Tibial artery (tissue), 4 donors: Measurements from ENCODE around the gene CMTR1.

Experiments used
- DNase-seq, 2 donors: peaks; one replicate each; pipeline ENCODE4 v3.0.0-alpha.2; 2019
- H3K27ac ChIP-seq, 2 donors: fragments of 200-600 bp; sonication (generic) in 1 of 2; 1 replicate in 1 of 2; 2 replicates in 1 of 2; pipeline ENCODE4 v1.5.1; 2018 to 2019; ENCODE audit warnings: mild to moderate bottlenecking in 1 of 2
- H3K27me3 ChIP-seq, 2 donors: fragments of 200-600 bp; sonication (generic) in 1 of 2; one replicate each; pipeline versions ENCODE4 v1.5.1 to v1.6.0; 2016 to 2019
- H3K36me3 ChIP-seq, 3 donors: fragments of 200-600 bp; sonication (generic) in 2 of 3; one replicate each; pipeline ENCODE4 v1.5.1; 2016 to 2019; ENCODE audit warnings: mild to moderate bottlenecking in 2 of 3
- H3K4me1 ChIP-seq, 4 donors: fragments of 200-600 bp; sonication (generic) in 2 of 4; 1 replicate in 3 of 4; 2 replicates in 1 of 4; pipeline ENCODE4 v1.5.1; 2016 to 2019
- H3K4me3 ChIP-seq, 2 donors: fragments of 200-600 bp; sonication (generic) in 1 of 2; 1 replicate in 1 of 2; 2 replicates in 1 of 2; pipeline ENCODE4 v1.5.1; 2018 to 2019; ENCODE audit warnings: mild to moderate bottlenecking in 2 of 2
- H3K9me3 ChIP-seq, 3 donors: fragments of 200-600 bp; sonication (generic) in 1 of 3; one replicate each; pipeline ENCODE4 v1.5.1; 2016 to 2019
- CTCF ChIP-seq, 2 experiments: fragments of 200-600 bp in 1 of 2; fragments of 450-650 bp in 1 of 2; IDR thresholded peaks; one replicate each; pipeline ENCODE4 v1.5.1; 2017 to 2019; ENCODE audit warnings: antibody characterized with exemption in 2 of 2, mild to moderate bottlenecking in 1 of 2, moderate library complexity in 1 of 2
- intact Hi-C: fragments of 100-400 bp; cut with DNase I; formaldehyde crosslinking; loops from one replicate; pipeline ENCODE4 v1.15.0; 2023; ENCODE audit warnings: low total_unique reads

CMTR1 gene

DNA sequence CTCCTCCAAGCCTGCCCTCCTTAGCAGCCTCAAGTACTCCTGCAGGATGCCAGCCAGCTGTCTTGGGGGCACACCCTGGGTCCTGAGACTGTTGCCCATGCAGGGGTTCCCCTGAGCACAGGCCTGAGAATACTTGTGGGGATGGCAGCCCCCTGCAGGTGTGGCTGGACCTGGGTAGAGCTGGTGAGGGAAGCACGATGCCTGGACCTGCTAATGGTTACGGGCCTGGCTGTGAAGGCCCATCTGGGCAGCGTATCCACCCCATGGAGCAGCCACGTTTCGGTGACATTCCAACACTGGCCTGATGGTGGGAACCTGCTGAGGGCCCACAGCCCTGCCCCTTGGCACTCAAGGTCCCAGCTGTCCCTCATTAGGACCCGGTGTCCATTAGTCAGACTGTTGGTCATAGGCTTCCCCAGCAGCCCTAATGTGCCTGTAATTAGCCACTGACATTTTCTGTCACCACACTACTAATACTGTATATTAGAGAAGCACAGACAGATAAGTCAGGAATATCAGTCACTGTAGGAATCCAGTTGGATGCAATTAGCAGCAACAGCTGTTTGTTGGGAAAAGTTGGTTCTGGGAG lies 46.3 kb downstream of the CMTR1 start:
- no peak overlapping the region for H3K27ac ChIP-seq
- H3K9me3 ChIP-seq = no peaks in the 10 kb centered on the region
- peaks cover 47 to 100% (median 98%) of the 10 kb centered on the region in 3 donors for H3K36me3 ChIP-seq
- intact Hi-C loops = no loop called here
- peaks cover 0 to 5% (median 0%) of the 10 kb centered on the region in 4 donors for H3K4me1 ChIP-seq
- no peak overlapping the region for H3K4me3 ChIP-seq
- TF ChIP-seq CTCF (IDR thresholded peaks at IDR 0.05) = no peak
- DNase-seq = peak in 1 of 2 donors; percentile 62
- no peaks in the 10 kb centered on the region for H3K27me3 ChIP-seq

DNA sequence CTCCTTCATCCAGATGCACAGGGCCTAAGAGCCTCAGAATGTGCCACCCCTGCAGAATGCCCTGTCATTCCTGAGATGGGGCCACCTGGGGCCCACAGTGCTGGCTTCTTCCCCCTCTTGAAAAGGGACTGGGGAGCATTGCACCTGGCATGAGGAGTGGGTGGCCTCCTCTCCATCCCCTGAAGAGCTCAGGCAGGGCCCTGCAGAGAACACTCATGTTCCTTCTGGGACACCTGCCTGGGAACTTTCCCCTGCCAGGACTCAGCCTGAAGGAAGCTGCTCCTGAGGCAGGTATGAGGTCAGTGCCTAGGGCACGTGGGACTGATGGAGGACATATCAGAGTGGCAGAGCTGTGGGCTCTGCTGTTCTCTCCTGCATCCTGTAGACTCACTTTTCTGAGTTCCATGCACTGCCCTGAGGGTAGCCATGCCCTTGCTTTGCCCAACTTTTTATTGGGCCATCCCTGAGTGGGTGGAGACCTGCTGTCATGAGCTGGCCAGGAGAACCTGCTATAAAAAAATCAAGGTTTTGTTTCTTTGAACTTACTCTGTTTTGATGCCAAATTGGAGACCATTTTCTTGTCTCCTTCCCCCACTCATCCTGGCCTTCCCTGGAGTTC lies 47.2 kb downstream of the CMTR1 start:
- H3K27ac ChIP-seq = no peak overlapping the region

GRCh38 chr6:37480951-37481534 lies 48.0 kb downstream of the CMTR1 start:
- DNase-seq = peak in 1 of 2 donors; percentile 17
- H3K27me3 ChIP-seq = no peaks in the 10 kb centered on the region
- intact Hi-C loops = loop anchor here (5.0 kb wide), 1 partner anchor 211 kb away; no protein-coding TSS in a partner anchor
- no peak overlapping the region for H3K4me3 ChIP-seq
- no peak for TF ChIP-seq CTCF (IDR thresholded peaks at IDR 0.05)
- no peak overlapping the region for H3K27ac ChIP-seq
- H3K4me1 ChIP-seq = peaks cover 0 to 5% (median 0%) of the 10 kb centered on the region in 4 donors
- no peaks in the 10 kb centered on the region for H3K9me3 ChIP-seq
- H3K36me3 ChIP-seq = peaks cover 31 to 95% (median 92%) of the 10 kb centered on the region in 3 donors

More for the DNA sequence above, 47.2 kb downstream of the CMTR1 start:
- Histone ChIP-seq H3K27me3 (no peaks in the 10 kb centered on the region), H3K4me3 (no peak overlapping the region), H3K4me1 (peaks cover 0 to 5% (median 0%) of the 10 kb centered on the region in 4 donors), H3K9me3 (no peaks in the 10 kb centered on the region), H3K36me3 (peaks cover 39 to 100% (median 98%) of the 10 kb centered on the region in 3 donors)
- intact Hi-C loops = loop anchor here (5.0 kb wide), 1 partner anchor 212 kb away; no protein-coding TSS in a partner anchor
- no peak for TF ChIP-seq CTCF (IDR thresholded peaks at IDR 0.05)
- DNase-seq = no peak

- Histone ChIP-seq H3K27ac (no peak overlapping the region), H3K27me3 (no peaks in the 10 kb centered on the region), H3K9me3 (no peaks in the 10 kb centered on the region), H3K4me3 (no peak overlapping the region), H3K4me1 (peaks cover 0 to 5% (median 0%) of the 10 kb centered on the region in 4 donors), H3K36me3 (peaks cover 26 to 93% (median 83%) of the 10 kb centered on the region in 3 donors)
- intact Hi-C loops = loop anchor here (5.0 kb wide), 1 partner anchor 210 kb away; no protein-coding TSS in a partner anchor
- no peak for TF ChIP-seq CTCF (IDR thresholded peaks at IDR 0.05)
- DNase-seq = peak in 1 of 2 donors; percentile 51
Measured at GRCh38 chr6:37481711-37482605, 48.9 kb downstream of the CMTR1 start.

- H3K27me3 ChIP-seq = no peaks in the 10 kb centered on the region
- TF ChIP-seq CTCF (IDR thresholded peaks at IDR 0.05) = no peak
- H3K4me3 ChIP-seq = no peak overlapping the region
- H3K36me3 ChIP-seq = peaks cover 19 to 85% (median 75%) of the 10 kb centered on the region in 3 donors
- H3K27ac ChIP-seq = no peak overlapping the region
- DNase-seq = peak in 1 of 2 donors; percentile 51
- peaks cover 0 to 5% (median 0%) of the 10 kb centered on the region in 4 donors for H3K4me1 ChIP-seq
- H3K9me3 ChIP-seq = no peaks in the 10 kb centered on the region
- intact Hi-C loops = loop anchor here (5.0 kb wide), 1 partner anchor 210 kb away; no protein-coding TSS in a partner anchor
Measured at GRCh38 chr6:37482606-37483251, 49.7 kb downstream of the CMTR1 start.
